ENCODE measurements around the gene SLC38A4. TPM values are rescaled to one million over a fixed set of nuclear protein-coding genes. Genes with fewer than 3 reads are reported as not detected.

The SLC38A4 gene
- total RNA-seq, 1 donor from 2014 or later, result 0.94 TPM

- DNase-seq, result no peak
These were observed 11.7 kb downstream of the SLC38A4 start for GRCh38 chr12:46814143-46814542.

- DNase-seq, result no peak
These were observed 14.6 kb downstream of the SLC38A4 start for GRCh38 chr12:46811185-46811584.

DNA sequence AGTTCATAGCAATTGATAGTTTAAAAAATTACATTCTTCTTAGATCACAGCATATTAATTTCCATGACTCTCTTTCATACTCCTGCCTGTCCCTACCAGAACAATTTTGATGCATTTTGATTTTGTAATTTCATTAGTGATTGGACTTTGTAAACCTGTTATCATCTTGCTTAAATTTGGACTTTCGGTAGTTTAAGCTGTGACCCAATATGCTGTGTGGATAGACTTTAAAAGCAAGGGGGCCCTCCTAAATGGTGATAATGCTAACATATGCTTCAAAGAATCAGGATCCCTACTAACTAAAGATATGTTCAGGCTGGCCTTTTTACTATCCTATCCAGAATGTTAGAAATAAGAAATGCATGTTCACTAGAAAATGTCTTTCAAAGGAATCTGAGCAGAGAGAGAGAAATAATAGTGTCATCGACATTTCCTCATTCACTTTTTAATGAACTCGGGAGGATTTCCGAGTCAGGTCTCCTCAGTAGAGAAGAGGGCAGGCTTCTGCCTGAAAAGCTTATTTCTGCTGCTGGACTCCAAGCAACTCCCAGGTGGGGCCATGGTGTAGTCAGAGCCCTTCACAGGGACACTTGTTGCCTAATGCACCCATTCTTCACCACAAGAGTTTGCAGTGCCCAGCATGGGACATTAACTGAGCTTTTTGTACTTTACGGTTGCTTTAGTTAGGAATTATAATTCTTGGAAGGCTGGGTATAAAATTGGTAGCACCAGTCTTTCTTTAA, 16.7 kb downstream of the SLC38A4 start:
- DNase-seq, result no peak

DNA sequence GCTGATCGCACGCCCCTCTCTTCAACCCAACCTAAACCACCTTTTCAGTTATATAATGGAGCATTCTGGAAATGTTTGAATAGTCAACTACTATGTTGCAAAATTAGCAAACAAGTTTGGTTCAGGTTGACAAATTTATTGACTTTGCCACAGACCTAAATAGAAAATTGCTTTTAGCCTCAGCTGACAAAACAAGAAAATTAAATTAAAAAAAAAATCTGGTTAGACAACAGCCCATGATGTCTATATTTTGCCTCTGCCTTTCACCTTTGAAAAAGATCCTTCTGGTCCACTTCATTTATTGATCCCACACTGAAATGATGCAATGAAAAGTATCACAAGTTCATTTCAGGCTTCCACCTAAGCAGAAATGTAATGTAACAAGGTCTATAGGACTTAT, 17.5 kb downstream of the SLC38A4 start:
- no peak for DNase-seq

- no peak for DNase-seq
These were observed 21.7 kb downstream of the SLC38A4 start for GRCh38 chr12:46804054-46804453.

GRCh38 chr12:46803517-46803916, 22.3 kb downstream of the SLC38A4 start:
- no peak for DNase-seq

DNA sequence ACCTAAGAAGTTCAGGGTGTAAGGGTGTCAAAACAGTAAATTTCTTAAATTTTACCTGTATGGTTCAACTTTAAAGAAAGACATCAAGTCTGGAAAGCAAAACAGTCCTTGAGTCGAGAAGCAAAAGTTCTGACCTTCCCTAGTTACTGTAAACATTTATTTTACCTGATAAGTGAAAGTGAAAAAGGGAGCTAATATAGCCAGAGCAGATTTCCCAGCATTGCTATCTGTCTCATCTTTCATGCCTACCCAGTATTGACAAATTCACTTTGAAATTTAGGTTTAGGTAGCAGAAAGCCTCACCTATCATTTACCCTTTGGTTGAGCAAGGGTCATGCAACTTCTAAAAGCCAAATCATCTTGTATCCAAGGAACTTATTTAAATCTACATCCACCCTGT, 24.5 kb downstream of the SLC38A4 start:
- DNase-seq, result no peak

DNA sequence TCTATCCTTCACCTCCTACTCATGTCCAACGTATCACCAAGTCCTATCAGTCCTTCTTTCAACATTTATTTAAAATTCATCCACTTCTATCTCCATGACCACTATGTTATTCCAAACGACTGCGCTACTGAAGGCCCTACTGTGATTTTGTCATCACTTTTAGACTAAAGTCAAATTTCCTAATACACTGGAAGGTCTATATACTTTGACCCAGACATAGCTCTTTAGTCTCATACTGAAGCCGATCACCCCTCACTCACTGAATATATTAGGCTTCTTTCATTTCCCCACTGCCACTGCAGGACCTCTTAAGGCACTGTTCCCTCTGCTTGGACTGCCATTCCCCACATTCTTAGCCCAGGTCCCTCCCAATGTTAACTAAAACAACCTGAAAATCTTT, 25.6 kb downstream of the SLC38A4 start:
- DNase-seq, result no peak

GRCh38 chr12:46798648-46799047, 27.1 kb downstream of the SLC38A4 start:
- DNase-seq, result no peak

DNA sequence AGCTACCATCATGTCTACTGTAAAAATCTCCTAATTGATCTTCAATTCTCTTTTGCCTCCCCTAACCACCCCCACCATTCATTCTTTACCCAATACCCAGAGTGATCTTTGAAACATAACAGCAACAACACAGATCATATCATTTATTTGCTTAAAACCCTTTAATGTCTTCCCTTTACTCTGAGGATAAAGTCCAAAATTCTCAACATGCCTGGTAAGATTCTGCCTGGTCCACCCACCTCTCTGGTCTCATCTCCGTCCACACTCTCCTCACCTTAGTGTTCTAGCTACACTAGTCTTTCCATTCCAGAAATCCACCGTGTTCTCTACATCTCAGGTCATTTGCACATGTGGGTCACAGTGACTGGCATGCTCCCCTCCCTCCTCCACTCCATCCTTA, 27.7 kb downstream of the SLC38A4 start:
- no peak for DNase-seq

DNA sequence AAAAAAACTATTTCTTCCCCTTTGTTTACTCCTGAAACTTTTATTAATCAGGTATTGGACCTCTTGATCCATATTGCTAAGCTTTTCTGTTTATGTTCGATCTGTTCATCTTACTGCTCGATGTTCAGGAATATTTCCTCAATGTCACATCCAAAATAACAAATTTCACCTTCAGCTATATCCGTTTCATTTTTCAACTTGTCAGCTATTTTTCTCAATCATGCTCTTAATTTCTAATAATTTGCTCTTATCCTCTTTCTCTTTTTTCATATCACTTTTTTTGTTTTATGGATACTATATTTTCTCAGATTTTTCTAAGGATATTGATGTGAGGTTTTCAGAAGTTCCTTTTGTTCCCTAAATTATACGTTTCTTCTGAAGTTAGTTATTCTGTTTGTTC, 29.8 kb downstream of the SLC38A4 start:
- no peak for DNase-seq

DNA sequence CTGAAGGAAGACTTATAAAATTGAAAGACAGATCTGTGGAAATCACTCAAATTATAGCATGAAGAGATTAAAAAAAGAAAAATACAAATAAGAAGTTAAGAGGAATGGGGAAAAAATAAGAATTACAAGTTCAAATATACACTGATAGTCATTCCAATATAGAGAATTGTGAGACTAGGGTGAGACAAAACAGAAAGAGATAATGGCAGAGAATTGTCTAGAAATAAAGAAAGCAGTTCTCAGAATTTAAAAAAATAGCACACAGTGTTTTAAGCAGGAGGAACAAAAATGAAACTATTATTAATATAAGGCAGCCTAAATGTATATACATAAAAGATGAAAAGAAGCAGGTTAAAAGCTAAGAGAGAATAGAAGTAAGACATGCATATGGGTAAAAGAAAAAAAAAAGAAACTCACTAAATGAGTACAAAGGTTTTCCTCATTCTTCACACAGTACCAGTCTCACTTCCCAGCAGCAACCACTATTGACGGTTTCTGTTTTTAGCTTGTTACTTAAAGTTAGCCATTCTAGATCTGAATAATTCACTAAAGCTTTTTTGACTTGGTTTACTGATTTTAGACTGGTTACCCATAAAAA, 31.1 kb downstream of the SLC38A4 start:
- DNase-seq, result no peak

- DNase-seq, result no peak
These were observed 32.9 kb downstream of the SLC38A4 start for GRCh38 chr12:46792925-46793324.

GRCh38 chr12:46790066-46790465, 35.7 kb downstream of the SLC38A4 start:
- DNase-seq, result no peak

DNA sequence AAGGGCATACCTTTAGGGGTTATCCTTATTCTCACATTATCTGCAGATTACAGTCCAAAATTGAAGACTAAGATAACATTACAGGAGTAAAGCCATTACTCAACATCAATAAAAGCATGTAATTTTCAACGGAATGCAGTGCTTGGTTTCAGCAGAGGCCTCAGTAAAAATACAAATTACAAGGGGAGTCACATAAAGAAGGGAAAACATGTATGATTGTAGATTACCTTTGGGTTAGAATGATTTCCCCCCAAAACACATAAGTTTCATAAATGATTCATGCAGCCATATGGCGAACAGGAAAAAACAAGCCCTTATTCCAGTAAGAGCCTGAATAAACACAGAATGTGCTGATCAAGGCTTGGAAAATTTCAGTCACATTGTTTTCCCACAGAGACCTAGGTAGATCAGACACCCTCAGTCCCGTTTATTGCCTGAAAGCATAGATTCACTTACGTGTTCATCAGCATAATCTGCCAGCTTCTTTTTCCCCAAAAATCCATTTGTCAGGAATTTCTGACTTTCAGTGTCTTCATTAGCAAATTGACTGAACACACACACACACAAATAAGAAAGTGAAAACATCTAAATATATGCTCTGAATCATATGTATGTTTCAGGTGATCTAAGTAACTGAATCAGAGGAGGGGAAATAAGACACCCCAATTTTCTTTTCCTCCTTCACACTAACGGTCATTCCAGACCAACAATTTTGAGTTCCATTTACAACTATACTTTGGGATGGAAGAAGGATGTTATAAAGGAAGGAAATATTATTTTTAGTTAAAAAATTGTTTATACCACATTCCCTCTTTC, 37.5 kb downstream of the SLC38A4 start:
- no peak for DNase-seq

- no peak for DNase-seq
These were observed 38.2 kb downstream of the SLC38A4 start for GRCh38 chr12:46787496-46788055.

- no peak for DNase-seq
These were observed 39.0 kb downstream of the SLC38A4 start for GRCh38 chr12:46786774-46787173.

GRCh38 chr12:46785382-46785781, 40.4 kb downstream of the SLC38A4 start:
- DNase-seq, result no peak

DNA sequence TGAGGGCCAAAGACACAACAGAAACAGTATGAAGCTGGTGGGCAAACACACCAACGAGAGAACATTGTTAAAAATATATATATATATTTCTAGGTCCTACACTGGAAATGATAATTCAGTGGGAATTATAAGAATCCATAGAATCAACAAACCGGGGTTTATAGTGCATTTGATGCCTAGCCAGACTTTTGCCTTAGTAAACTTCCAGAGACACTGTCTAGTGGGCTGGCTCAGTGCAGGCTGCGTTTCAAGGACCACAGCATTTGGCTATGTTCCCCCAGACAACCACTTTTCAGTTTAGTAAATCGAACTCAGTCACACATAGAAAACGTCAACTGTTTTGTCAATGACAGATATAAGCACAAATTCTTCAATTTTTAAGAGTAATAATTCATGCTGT, 41.9 kb downstream of the SLC38A4 start:
- no peak for DNase-seq

DNA sequence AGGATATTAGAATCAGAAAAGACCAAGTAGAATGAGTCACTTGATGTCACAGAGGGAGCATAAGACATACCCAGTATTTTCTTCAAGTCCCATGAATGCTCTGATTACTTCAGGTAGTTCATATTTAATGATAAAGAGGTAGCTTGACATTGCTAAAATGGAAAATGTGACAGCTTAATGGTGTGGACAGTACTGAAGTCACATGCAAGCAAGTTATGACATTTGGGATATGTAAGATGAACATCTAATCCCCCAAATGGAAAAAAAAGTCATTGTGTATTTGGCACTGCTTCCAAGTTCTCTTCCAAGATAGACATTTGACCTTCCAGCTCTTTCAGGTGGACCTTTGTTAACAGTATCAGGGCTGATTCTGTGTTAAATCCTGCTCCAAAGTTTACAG, 45.9 kb downstream of the SLC38A4 start:
- DNase-seq, result no peak

DNA sequence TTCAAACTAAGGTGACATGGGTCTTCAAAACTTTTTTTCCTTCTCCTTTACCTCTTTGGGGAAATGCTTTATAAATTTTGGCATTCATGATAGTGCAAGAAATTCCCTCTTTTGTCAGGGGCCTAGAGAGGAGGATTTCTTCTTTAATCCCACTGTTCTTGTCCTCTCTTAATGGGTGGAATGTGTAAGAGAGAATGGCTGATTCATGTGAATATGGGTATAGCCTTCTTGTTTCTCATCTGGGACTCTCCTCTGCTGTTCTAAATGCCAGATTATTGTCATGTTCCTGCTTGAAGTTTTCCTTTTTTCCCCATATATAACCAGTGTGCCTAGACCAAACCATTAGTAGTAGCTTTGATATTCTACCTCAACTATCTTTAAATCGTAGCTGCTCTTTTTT, 46.7 kb downstream of the SLC38A4 start:
- DNase-seq, result no peak

GRCh38 chr12:46778415-46778814, 47.4 kb downstream of the SLC38A4 start:
- DNase-seq, result no peak

DNA sequence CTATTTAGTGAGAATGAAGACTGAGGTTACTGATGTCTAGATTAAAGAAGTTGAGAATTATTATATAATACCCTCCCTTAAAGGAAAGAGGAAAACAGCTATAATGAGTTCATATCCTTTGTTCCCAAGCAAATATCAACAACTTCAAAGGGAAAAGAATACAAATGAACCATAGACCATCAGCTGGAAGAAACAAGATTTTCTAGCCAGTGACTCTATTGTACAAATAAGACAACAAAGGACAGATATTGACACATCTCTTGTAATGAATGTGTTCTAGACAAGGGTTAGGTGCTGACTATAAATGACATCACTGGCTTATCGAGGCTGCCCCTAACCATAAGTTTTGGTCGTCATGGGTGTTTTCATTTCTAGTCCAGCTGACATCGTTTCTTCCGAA, 48.2 kb downstream of the SLC38A4 start:
- no peak for DNase-seq

Measured in occipital lobe (tissue), 2 donors.